Tongue (tissue), 2 donors: ENCODE measurements around the gene MECP2. TPM values are rescaled to one million over a fixed set of nuclear protein-coding genes. Genes with fewer than 3 reads are reported as not detected.

Source experiments
- DNase-seq: peaks from one replicate; pipeline ENCODE4 v3.0.0-alpha.2; 2015
- total RNA-seq: library from RNA; depleted of rRNA; stranded (reverse); fragments of >200 nt; gene quantifications from one replicate; pipeline ENCODE4 v1.2.3, GENCODE V29; 2014

The MECP2 gene
- total RNA-seq, 1 donor from 2014 or later, result 37.5 TPM

GRCh38 chrX:154032653-154033052 lies 64.9 kb downstream of the MECP2 start:
- no peak for DNase-seq

DNA sequence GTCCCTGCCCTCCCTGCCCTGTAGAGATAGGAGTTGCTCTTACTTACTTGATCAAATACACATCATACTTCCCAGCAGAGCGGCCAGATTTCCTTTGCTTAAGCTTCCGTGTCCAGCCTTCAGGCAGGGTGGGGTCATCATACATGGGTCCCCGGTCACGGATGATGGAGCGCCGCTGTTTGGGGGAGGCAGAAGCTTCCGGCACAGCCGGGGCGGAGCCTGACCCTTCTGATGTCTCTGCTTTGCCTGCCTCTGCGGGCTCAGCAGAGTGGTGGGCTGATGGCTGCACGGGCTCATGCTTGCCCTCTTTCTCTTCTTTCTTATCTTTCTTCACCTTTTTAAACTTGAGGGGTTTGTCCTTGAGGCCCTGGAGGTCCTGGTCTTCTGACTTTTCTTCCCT lies 65.4 kb downstream of the MECP2 start:
- DNase-seq, result no peak

DNA sequence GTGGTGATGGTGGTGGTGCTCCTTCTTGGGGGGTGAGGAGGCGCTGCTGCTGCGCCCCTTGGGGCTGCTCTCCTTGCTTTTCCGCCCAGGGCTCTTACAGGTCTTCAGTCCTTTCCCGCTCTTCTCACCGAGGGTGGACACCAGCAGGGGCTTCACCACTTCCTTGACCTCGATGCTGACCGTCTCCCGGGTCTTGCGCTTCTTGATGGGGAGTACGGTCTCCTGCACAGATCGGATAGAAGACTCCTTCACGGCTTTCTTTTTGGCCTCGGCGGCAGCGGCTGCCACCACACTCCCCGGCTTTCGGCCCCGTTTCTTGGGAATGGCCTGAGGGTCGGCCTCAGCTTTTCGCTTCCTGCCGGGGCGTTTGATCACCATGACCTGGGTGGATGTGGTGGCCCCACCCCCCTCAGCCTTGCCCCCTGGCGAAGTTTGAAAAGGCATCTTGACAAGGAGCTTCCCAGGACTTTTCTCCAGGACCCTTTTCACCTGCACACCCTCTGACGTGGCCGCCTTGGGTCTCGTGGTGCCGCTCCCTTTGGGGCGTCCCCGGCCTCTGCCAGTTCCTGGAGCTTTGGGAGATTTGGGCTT lies 66.7 kb downstream of the MECP2 start:
- no peak for DNase-seq

GRCh38 chrX:154030266-154030665 lies 67.3 kb downstream of the MECP2 start:
- no peak for DNase-seq

DNA sequence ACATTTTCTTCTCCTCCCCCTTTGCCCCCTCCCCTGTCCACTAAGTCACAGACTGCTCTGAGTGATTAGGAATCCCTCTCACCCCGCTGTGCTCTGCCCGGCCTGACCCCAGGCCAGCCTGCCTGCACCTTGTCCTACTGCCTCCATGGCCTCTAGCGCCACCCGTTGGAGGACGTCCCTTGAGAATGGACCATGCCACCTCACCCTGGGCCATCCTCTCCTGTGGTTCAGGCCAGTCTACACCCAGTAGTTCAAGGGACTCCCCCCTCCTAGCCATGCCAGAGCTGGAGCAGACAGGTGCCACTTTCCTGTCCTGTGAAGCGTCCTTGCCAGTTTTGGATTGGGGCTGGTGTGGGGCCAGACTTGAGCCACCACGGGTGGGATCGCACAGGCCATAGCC lies 68.1 kb downstream of the MECP2 start:
- DNase-seq, result no peak

- no peak for DNase-seq
Measured at GRCh38 chrX:154028502-154029184, 68.9 kb downstream of the MECP2 start.

GRCh38 chrX:154027986-154028385 lies 69.5 kb downstream of the MECP2 start:
- no peak for DNase-seq

GRCh38 chrX:154027022-154027402 lies 70.5 kb downstream of the MECP2 start:
- no peak for DNase-seq

- no peak for DNase-seq
Measured at GRCh38 chrX:154026136-154027021, 71.1 kb downstream of the MECP2 start.

DNA sequence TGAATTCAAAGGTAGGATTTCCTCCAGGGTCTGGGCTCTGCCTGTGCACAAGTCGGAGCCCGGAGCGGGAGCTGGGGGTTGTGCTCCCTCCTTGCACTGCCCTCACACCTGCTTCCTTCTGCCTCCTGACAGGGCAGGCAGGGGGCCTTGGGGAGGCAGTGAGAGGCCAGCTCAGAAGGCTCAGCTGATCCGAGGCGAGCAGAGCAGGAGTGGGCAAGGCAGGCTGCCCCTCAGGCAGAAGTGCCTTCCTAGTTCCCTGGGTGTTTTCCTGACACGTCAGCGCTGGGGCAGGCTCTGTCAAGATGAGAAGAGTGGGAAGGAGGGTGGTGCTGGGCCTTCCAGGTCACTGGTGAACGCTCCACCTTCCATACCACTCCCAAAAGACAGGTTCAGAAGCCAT lies 72.3 kb downstream of the MECP2 start:
- DNase-seq, result no peak

GRCh38 chrX:154024271-154024670 lies 73.2 kb downstream of the MECP2 start:
- DNase-seq, result no peak

DNA sequence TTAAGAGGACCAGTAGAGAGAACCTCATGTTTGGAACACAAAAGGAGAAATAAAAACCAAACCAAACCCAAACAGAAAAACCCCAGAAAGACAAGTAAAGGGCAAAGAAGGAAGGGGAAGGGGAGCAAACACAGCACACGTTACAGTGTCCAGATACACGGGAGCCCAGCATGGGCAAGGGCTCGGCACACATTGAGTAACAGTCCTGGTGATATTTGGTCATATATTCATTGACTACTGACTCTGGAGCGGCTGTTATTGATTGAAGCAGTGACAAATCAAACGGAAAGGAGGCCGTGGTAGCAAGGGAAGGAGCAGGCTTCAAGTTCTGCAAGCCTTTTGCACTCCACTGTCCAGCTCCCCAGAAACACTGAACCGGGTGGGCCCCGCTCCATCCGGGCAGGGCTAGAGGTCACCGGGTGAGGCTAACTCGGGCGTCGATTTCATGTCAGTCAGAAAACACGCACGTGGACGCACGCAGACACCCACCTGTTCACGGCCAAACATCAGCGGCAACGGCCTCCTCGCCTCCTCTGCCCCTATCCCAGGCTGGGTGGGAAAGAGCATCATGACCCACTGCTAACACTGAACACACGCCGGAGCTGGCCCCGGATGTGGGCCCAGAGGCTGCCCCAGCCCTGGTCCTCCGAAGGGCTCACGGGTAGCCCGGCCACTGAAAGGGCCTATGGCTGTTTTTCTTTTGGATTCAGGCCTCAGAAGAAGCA lies 74.1 kb downstream of the MECP2 start:
- no peak for DNase-seq

DNA sequence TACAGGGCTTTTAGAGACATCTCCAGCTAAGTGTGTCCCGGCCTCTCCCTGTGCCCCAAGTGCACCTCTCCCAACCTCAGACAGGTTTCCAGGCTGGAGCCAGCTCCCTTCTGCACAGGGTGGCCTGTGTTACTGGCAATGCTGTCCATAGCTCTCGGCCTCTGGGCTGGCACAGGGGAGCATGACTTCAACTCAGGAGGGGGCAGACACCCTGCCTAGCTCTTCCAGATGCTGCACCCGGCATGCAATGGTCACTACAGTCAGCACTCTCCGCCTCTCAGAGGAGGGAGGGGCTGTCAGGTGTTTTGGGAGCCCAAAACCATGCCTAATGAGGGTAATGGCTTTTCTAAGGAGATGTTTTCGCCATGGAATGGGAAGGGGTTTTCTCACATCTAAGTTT lies 75.4 kb downstream of the MECP2 start:
- DNase-seq, result no peak

GRCh38 chrX:154021131-154021611 lies 76.3 kb downstream of the MECP2 start:
- no peak for DNase-seq

DNA sequence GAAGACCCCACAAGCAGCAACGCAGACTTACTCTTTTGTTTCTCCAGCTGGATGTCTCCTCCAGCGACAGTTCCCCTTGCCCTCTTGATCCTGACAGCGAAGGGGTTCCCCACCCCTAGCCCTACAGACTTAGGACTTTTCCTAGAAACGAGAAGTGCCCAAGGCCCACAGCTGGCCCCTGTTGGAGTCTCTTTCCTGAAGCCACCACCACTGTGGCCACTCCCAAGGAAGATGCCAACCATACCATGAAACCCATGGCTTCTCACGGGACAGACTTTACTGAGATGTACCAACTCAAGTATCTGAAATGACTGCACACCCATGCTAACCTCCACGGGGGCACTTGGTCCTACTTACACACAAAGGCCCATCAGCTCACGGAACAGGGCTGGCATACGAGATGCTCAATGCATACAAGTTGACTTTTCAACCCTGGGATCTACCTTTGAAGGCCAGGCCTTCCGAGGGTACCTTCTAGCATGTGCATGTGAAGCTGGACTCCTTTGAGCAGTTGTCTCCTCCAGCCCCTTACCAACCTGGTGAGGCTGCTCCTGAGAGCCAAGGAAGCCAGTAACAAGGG lies 76.9 kb downstream of the MECP2 start:
- no peak for DNase-seq

- peak; percentile 60 for DNase-seq
Measured at GRCh38 chrX:154019633-154020528, 77.6 kb downstream of the MECP2 start, which contains the start of gene IRAK1. TSS of gene IRAK1 (minus strand) at chrX:154019902. CDS start at chrX:154019812, 90 bp downstream.

GRCh38 chrX:154019061-154019621 lies 78.4 kb downstream of the MECP2 start:
- no peak for DNase-seq

DNA sequence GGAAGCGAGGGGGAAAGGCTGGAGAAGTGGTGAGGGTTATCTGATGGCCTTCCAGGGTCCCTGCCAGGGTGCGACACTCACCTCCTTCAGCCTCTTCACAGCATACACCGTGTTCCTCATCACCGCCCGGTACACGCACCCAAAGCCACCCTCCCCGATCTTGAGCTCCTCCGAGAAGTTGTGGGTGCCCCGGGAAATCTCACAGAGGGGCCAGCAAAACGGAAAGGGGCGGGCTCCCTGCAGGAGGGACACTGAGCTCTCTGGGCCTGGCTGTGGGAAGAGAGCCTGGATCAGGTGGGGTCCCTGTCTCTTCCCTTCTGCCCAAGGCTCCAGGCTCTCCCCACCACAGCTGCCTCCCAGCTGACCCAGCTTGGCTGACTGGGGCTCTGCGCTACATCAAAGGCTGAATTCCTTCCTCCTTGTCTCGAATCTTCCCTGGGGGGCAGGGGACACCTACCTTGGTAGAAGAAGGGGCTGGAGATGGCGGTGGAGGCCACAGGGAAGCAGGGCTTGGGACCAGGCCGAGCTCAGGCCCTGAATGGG lies 78.9 kb downstream of the MECP2 start:
- no peak for DNase-seq

DNA sequence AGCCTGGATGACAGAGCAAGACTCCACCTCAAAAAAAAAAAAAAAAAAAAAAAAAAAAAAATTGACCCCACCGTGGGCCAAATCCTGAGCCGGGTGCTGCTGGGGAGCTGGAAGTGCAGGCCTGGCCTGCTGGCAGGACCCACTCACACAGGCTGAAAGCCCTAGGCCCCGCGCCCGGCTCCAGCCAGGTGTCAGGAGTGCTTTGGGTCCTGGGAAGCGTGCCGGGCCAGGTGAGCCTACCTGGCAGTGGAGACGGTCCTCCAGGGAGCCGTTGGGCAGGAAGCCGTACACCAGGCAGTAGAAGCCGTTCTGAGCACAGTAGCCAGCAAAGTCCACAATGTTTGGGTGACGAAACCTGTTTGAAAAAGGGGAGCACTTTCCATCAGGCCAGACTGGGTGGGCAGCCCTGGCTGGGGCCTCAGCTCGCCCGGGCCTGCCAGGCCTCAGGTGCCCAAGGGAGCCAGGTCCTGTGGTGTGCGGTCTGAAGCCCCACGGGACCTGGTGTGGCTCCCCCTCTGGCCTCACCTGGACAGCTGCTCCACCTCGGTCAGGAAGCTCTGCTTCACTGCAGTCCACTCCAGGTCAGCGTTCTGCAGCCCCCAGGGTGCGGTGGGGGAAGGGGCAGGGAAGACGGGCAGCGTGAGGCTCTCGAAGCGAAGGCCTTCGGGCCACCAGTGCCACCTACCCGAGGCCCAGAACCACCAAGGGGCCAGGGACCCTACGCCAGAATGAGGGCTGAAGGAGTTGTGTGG lies 79.6 kb downstream of the MECP2 start:
- no peak for DNase-seq
